ACHN (cell line): ENCODE data around the gene HMCES.
"Not testable (repeated sequence)": the region's sequence is repeated elsewhere in the genome, so short reads cannot be mapped to it uniquely, and the experiment has no call there.

Experiments
- DNase-seq: peaks from one replicate; pipeline ENCODE4 v3.0.0-alpha.2; 2015
- in situ Hi-C: cut with HindIII; loops from 2 replicates; pipeline ENCODE4 v1.10.0; 2017; ENCODE audit warnings: low sequenced_read_pairs, low pct_ligation_motif_present, low pct_unique_long_range_greater_than_20kb

HMCES gene

DNA sequence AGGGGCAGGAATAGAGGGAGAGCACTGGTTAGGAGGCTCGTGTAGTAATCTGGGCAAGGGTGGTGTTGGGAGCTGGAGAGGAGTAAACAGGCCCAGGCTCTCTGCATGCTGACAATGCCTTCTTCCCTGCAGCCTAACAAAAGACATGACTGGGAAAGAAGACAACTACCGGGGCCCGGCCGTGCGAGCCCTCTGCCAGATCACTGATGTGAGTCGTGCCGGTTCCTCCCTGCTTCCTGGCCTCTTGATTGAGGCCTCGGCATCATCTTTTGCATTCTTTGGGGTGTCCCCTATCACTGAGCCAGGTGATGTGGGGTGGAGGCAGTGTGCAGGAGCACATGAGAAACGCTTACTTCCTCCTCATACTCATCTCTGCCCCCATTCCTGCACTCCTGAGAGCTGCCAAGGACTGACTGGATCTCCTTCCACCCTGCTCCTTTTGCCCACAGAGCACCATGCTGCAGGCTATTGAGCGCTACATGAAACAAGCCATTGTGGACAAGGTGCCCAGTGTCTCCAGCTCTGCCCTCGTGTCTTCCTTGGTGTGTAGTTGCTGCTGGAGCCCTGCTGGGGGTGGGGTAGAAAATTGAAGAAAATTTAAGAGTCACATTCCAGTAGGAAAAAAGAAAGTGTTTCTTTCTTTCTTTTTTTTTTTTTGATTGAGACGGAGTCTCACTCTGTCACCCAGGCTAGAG is 24.0 kb upstream of the HMCES start:
- DNase-seq: no peak
- in situ Hi-C loops: no loop called here

DNA sequence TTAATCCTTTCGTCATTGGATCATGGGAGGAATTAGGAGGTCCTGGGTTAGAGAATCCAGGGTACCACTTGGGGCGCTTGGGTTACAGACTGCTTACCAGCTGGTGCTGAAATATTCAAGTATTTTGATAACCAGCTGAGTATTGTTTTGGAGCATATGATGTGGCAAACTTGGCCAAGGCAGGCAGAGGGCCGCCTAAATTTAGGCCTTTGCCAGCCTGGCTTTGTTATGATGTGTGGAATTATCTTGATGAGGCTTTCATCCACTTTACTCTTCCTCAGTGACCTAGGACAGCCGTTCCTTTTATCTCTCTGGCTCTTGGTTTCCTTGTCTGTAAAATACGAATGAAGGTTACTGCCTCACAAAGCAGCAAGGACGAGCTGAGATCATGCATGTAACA is 22.4 kb upstream of the HMCES start:
- DNase-seq: no peak
- in situ Hi-C loops: no loop called here

DNA sequence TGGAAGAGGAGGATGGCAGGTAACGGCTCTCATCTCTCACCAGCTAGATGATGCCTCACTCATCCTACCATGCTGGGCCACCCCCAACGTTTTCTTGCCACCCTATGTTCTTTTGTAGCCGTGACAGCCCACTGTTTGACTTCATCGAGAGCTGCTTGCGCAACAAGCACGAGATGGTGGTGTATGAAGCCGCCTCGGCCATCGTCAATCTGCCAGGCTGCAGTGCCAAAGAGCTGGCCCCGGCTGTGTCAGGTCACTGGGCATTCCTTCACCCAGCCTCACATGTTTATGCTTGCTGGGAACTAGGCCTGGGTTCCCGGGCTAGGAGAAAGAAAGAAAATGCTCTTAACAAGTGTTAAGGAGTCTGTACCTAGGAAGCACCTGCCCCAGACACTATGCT is 21.1 kb upstream of the HMCES start:
- in situ Hi-C loops: no loop called here

DNA sequence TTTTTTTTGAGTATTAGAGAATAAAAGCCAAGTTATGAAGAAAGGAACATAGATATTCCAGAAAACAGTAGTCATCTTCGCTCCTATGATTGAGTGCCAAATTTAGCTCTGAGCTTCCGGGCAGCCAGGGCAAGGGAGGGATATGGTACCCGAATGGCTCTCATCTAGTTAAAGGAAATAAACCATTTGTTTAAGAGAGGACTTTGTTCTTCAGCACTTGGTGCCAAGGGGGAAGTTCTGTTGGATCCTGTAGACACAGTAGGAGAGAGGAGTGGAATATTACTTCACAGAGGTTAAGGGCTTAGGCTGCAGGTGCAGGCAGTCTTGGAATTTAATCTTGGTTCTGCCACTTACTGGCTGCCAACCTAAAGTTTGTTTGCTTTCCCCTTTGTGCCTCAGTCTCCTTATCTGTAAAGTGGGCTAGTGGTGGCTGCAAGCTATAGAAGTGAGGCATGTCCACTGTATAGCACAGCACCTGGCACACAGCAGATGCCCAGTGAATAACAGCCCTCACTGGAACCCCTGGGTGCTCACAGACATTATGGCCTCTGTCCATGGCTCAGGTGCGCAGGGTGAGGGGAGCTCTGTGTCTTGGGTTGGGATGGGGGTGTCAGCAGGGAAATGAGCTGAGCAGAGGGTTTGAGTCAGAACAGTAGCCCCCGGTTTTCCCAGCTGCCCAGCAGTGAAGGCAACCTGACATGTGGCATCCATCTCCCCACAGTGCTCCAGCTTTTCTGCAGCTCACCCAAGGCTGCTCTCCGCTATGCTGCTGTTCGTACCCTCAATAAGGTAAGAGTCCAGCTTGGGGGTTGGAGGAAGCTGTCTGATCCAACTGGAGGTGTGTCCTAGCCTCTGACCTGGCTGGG is 18.8 kb upstream of the HMCES start:
- DNase-seq: no peak
- in situ Hi-C loops: no loop called here

More for the DNA sequence above, 21.1 kb upstream of the HMCES start:
- DNase-seq: no peak

DNA sequence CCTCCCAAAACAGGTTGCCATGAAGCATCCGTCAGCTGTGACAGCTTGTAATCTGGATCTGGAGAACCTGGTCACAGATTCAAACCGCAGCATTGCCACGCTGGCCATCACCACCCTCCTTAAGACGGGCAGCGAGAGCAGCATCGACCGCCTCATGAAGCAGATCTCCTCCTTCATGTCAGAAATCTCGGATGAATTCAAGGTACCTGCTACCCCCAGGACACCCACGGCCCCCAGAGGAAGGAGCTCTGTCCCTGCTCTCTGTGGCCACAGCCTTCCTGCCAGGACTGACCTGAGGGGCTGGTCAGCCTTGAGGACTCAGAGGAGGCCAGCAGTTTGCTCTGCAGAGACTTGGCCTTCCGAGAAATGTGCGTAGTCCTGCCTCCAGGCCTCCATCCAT is 18.1 kb upstream of the HMCES start:
- in situ Hi-C loops: no loop called here
- no peak for DNase-seq

DNA sequence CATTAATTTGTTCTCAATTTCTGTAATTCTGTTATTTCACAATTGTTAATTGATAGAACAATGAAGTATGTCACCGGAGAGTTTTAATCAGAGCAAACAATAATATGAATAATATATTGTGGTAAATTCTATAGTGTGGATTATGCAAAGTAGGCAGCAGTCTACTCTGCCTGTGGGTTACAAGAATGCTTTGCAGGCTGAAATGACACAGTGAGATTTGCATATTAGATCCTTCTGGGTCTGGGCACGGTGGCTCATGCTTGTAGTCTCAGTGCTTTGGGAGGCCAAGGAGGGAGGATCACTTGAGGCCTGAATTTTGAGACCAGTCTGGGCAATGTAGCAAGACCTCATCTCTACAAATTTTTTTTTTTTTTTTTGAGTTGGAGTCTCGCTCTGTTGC is 16.8 kb upstream of the HMCES start:
- in situ Hi-C loops: no loop called here

DNA sequence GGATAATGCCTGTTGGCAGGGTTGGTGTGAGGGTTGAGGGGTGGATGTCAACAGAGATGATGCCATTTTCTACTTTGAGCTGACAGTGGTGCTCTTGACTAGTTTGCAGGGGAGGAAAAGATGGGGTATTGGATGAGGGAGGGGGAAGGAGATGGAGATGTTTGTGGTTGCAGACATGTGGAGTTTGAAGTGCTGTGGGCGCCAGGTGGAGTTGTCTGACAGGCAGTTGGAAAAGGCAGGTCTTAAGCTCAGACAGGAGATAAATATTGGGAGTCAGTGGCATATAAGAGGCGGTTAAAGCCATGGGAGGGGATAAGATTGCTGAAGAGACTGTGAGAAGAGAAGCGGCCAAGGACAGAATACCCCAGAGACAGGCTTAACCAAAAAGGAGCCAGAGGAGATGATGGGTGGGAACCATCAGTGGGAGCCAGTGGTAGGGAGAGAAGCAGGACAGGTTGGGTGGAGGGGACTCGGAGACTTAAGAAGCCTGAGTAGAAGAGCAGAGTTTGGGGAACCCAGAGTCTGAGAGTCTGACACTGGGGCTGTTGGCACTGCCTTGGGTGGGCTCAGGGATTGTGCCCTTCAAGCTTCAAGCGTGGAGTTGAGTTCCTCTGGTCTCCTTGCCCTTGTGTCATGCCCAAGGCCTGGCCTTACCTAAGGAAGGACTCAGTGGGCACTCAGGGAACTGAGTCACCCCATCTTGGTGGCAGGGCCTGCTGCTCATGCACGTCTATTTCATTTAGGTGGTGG is 15.3 kb upstream of the HMCES start:
- in situ Hi-C loops: no loop called here
- DNase-seq: no peak

More for the DNA sequence above, 16.8 kb upstream of the HMCES start:
- DNase-seq: no peak

DNA sequence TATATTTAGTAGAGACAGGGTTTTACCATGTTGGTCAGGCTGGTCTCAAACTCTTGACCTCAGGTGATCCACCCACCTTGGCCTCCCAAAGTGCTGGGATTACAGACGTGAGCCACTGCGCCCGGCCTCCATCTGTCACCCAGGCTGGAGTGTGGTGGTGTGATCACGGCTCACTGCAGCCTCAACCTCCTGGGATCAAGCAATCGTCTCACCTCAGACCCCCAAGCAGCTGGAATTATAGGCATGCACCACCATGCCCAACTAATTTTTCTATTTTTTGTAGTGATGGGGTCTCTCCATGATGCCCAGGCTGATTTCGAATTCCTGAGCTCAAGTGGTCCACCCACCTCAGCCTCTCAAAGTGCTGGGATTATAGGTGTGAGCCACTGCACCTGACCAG is 13.7 kb upstream of the HMCES start:
- in situ Hi-C loops, DNase-seq: not testable (repeated sequence)

DNA sequence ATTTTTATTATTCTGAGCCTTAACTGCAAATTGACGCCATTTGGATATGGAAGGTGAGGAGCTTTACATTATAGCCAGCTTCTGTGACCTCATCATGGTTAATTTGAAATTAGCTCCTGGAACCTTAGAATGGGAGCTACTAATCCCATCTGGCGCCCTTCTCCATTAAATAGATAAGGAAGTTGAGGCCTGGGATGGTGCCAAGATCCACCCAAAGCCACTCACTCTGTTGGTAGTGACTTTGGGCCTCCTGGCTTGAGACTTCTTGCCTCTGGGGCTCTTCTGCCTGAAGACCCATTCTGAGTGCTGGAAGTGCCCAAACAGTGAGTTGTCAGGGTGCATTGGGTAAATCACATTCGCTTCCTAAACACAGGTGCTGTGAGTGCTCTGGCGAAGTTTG is 12.0 kb upstream of the HMCES start:
- in situ Hi-C loops: no loop called here

DNA sequence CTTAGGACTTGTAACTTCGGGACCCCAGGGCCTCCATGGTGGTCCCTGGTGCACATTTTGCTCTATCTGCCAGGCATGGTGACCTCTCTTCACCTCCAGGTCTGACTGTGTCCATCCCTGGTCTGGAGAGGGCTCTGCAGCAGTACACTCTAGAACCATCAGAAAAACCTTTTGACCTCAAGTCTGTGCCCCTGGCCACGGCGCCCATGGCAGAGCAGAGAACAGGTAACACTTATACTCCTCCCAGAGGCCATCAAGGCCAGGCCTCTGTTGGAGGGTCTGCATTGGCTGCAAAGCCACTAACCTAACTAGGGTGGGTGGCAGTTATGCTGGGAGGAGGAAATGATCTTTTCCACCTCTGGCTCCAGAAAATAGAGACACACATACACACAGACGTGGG is 10.3 kb upstream of the HMCES start:
- no peak for DNase-seq
- in situ Hi-C loops: no loop called here

More for the DNA sequence above, 12.0 kb upstream of the HMCES start:
- DNase-seq: no peak

DNA sequence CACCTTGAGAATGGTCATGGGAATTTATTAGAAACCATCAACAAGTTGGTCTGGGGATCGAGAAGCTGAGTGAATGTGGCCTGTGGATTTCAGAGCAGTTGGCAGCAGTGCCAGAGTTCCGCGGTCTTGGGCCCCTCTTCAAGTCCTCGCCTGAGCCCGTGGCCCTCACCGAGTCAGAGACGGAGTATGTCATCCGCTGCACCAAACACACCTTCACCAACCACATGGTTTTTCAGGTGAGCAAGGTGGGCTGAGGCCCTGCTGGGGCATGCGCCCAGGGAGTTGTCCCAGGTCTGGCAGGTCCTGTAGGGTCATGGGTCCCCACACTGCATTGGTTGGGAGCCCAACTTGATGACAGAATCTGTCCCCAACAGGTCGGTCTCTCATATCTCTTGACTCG is 7.0 kb upstream of the HMCES start:
- in situ Hi-C loops: no loop called here
- no peak for DNase-seq

DNA sequence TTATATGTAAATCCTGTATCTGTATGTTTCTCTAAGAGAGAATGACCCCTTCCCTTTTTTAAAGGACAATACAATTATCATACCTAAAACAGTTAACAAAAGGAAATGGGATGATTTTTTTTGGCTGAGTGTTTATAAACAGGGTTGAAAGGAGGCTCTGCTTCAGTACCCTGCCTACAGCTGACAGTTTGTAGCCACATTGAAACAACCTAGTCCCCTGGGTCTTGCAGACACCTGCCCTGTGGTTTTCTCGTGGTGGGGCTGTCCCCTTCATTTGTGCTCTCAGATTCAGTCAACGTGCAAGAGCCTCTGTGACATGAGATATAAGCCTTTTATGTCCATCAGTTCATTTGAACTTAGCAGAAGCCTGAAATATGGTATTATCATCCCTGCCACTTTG is 2.3 kb upstream of the HMCES start:
- in situ Hi-C loops: no loop called here

DNA sequence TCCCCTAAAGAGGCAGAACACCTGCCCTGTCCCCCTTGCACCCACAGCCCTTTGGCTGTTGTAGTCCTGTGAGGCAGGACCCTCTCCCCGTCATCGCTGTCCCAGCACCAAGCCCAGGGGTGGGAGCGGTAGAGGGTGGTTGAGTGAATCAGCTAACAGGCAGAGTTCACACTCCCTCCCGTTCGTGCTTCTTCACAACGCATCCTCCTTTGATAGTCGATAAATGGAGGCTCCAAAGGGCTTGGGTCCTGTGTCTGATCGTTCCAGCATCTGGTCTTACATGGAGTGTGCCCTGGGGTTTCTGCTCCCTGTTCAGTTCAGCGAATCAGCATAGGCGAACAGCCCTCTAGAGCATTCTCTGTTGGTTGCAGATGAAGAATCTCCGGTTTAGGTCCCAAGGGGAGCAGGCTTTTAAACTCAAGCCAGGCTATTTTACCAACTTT is 820 bp upstream of the HMCES start:
- in situ Hi-C loops: no loop called here
- no peak for DNase-seq

More for the DNA sequence above, 2.3 kb upstream of the HMCES start:
- DNase-seq: no peak

DNA sequence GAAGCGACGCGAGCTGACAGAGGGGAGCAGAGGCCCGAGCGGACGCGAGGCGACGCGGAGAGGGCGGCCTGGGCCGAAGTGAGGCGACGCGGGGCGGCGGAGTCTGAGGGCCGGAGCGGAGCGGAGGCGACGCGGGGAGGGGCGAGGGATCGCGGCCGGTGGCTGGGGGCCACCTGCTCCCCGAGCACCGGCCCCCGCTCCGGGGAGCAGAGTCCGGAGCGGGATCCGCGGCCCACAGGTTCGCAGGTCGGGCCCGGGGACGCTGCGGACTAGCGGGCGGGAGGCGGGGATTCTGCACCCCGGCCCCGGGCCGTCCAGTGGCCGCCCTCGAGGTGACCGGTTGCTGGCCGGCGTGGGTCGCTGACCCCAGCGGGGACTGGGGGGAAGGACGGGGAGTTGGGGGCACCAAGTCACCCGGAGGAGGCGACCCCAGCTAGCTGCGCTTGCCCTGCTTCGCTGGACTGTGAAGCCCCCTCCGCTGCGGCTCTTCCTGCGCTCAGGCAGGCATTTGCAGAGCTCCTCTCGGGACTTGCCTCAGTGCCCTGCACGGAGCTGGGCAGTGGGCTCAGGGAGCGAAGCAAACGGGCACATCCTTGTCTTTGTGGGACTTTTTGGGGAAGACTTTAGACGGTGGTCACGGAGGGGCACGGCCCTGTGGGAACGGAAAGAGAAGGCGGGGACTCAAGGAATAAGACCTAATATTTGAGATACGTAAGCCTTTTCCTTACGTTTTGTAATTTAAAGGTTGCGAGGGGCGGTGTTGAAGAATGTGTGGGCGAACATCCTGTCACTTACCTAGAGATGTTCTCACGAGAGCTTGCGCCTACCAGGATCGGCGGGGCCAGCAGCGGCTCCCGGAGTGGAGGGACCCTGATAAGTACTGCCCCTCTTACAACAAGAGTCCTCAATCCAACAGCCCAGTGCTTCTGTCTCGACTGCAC is 566 bp downstream of the HMCES start:
- peak; percentile 64 for DNase-seq
- in situ Hi-C loops: no loop called here

DNA sequence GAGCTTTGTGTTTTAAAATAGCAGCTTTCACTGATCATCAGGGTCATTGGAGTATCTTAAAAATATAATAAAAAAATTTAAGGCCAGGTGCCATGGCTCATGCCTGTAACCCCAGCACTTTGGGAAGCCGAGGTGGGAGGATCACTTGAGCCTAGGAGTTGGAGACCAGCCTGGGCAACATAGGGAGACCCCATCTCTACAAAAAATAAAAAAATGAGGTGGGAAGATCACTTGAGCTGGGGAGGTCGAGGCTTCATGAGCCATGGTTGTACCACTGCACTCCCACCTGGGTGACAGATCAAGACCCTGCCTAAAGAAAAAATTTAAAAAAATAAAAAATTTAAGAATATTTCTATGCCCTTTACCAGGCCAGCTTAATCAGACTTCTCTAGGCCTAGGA is 1.5 kb downstream of the HMCES start:
- in situ Hi-C loops: no loop called here
- DNase-seq: no peak

DNA sequence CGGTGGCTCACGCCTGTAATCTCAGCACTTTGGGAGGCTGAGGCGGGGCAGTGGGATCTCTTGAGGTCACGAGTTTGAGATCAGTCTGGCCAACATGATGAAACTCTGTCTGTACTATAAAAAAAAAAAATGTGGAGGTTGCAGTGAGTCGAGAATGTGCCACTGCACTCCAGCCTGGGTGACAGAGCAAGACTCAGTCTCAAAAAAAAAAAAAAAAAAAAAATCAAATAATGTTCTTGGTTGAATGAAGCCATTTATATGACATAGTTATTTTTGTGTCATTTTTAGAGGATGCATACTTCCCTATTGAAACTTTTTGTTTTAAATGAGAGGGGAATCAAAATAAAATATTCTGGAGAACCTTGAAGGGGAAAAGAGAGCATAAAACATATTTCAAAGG is 3.1 kb downstream of the HMCES start:
- in situ Hi-C loops: no loop called here
- no peak for DNase-seq

DNA sequence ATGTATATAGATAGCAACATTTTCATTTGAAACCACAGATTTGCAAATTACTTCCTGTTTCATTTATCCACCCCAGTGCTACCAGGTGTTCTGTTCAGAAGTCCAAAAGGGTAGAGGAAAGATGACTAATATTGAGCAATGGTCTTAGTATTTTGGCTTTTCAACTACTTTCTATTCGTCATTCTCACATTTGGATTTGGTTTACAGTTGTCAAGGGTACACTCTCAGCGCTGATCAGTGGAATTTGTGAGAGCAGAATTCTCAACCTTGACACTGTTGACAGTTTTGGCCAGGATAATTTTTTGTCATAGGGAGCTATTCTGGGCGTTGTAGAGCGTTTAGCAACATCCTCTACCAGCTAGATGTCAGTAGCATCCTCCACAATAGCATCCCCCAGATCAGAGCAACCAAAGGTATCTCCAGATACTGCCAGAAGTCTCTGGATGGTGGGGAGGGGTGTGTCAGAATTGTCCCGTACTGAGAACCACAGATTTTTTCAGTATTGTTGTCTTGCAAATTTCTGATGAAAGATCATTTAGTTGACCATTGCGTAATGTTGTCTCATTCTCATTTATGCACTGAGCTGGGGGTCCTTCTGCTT is 4.2 kb downstream of the HMCES start:
- in situ Hi-C loops: no loop called here
- no peak for DNase-seq

DNA sequence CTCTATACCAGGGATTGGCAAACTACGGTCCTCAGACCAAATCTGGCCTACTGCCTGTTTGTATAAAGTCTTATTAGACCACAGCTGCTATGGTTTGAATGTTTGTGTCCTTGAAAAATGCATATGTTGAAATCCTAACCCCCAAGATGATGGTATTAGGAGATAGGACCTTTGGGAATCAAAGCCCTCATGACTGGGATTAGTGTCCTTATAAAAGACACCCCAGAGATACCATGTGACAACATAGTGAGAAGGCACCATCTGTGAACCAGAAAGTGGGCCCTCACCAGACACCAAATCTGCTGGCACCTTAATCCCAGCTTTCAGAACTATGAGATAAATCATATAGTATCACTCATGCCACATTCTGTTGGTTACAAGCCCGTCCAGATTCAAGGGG is 7.4 kb downstream of the HMCES start:
- DNase-seq: no peak
- in situ Hi-C loops: no loop called here
